HepG2 (cell line): ENCODE data around the gene USP2. TPM values are rescaled to one million over a fixed set of nuclear protein-coding genes. Genes with fewer than 3 reads are reported as not detected.

Source experiments
- AKAP8 ChIP-seq: sonication (generic); formaldehyde crosslinking; IDR thresholded peaks from 2 replicates; pipeline ENCODE4 v1.5.1; 2020; ENCODE audit warnings: mild to moderate bottlenecking, missing genetic modification reagents
- CREB1 ChIP-seq, 2 experiments: fragments of 450-650 bp in 1 of 2; IDR thresholded peaks; 2 replicates each; pipeline ENCODE4 v1.6.1; 2016 to 2017; ENCODE audit warnings: control low read depth in 1 of 2, mild to moderate bottlenecking in 1 of 2, missing compliant biosample characterization in 1 of 2, missing genetic modification characterization in 1 of 2
- DMAP1 ChIP-seq: IDR thresholded peaks from 2 replicates; pipeline ENCODE4 v1.6.1; 2016
- DRAP1 ChIP-seq: IDR thresholded peaks from 2 replicates; pipeline ENCODE4 v1.6.1; 2016; ENCODE audit warnings: missing genetic modification reagents, missing compliant biosample characterization
- ELF4 ChIP-seq: sonication (generic); formaldehyde crosslinking; IDR thresholded peaks from 2 replicates; pipeline ENCODE4 v1.5.0; 2020; ENCODE audit warnings: missing genetic modification reagents, mild to moderate bottlenecking, moderate library complexity, borderline replicate concordance
- HNF4G ChIP-seq, 2 experiments: sonication (generic) in 1 of 2; formaldehyde crosslinking in 1 of 2; IDR thresholded peaks; 2 replicates each; pipeline versions ENCODE4 v1.4.0 to v1.6.1; 2011 to 2020; ENCODE audit warnings: borderline replicate concordance in 2 of 2, low read depth in 2 of 2, mild to moderate bottlenecking in 2 of 2, low read length in 1 of 2, missing genetic modification reagents in 1 of 2, moderate library complexity in 1 of 2
- ISL2 ChIP-seq: sonication (generic); formaldehyde crosslinking; IDR thresholded peaks from 2 replicates; pipeline ENCODE4 v1.5.0; 2020; ENCODE audit warnings: missing genetic modification reagents
- JARID2 ChIP-seq: sonication (generic); formaldehyde crosslinking; IDR thresholded peaks from 2 replicates; pipeline ENCODE4 v1.8.1; 2023; ENCODE audit warnings: missing genetic modification reagents, inconsistent platforms; ENCODE audit not compliant: insufficient replicate concordance
- MTA1 ChIP-seq: sonication (generic); formaldehyde crosslinking; IDR thresholded peaks from 2 replicates; pipeline ENCODE4 v1.4.0; 2020; ENCODE audit warnings: missing genetic modification reagents, mild to moderate bottlenecking, borderline replicate concordance
- NR1H2 ChIP-seq: sonication (generic); formaldehyde crosslinking; IDR thresholded peaks from 2 replicates; pipeline ENCODE4 v1.8.1; 2022; ENCODE audit warnings: low read depth, missing genetic modification reagents, borderline replicate concordance
- PHF20 ChIP-seq: sonication (generic); formaldehyde crosslinking; IDR thresholded peaks from 2 replicates; pipeline ENCODE4 v1.5.0; 2020; ENCODE audit warnings: mild to moderate bottlenecking, missing genetic modification reagents
- PLRG1 ChIP-seq: fragments of 450-650 bp; conservative IDR thresholded peaks from 2 replicates; pipeline ENCODE4 v1.6.1; 2016
- PPARG ChIP-seq: conservative IDR thresholded peaks from 2 replicates; pipeline ENCODE4 v1.6.1; 2016; ENCODE audit warnings: missing biosample characterization, missing genetic modification reagents
- RFX5 ChIP-seq: IDR thresholded peaks from 2 replicates; pipeline ENCODE4 v1.6.1; 2011; ENCODE audit warnings: low read depth, low read length, improper control_type of control experiment
- SNRNP70 ChIP-seq: fragments of 200-400 bp; formaldehyde crosslinking; IDR thresholded peaks from 2 replicates; pipeline ENCODE4 v1.6.1; 2017; ENCODE audit warnings: mild to moderate bottlenecking, low read depth, low read length, moderate library complexity
- SRSF1 ChIP-seq: fragments of 200-400 bp; formaldehyde crosslinking; optimal IDR thresholded peaks from 2 replicates; pipeline ENCODE3; 2017; ENCODE audit warnings: mild to moderate bottlenecking, low read depth, low read length, moderate library complexity
- TAF15 ChIP-seq: fragments of 200-400 bp; formaldehyde crosslinking; IDR thresholded peaks from one replicate; pipeline ENCODE4 v1.6.1; 2018; ENCODE audit warnings: mild to moderate bottlenecking, low read depth, low read length; ENCODE audit not compliant: poor library complexity, severe bottlenecking
- ZBTB37 ChIP-seq: sonication (generic); formaldehyde crosslinking; IDR thresholded peaks from 2 replicates; pipeline ENCODE4 v1.4.0; 2020; ENCODE audit warnings: mild to moderate bottlenecking, missing genetic modification reagents
- ZNF12 ChIP-seq: sonication (generic); formaldehyde crosslinking; IDR thresholded peaks from 2 replicates; pipeline ENCODE4 v1.5.0; 2020; ENCODE audit warnings: missing genetic modification reagents
- ZNF138 ChIP-seq: sonication (generic); formaldehyde crosslinking; IDR thresholded peaks from 2 replicates; pipeline ENCODE4 v1.5.0; 2020; ENCODE audit warnings: mild to moderate bottlenecking, low read depth, missing genetic modification reagents
- ZNF225 ChIP-seq: sonication (generic); formaldehyde crosslinking; IDR thresholded peaks from 2 replicates; pipeline ENCODE4 v1.4.0; 2020; ENCODE audit warnings: mild to moderate bottlenecking, missing genetic modification reagents
- ZNF501 ChIP-seq: sonication (generic); formaldehyde crosslinking; IDR thresholded peaks from 2 replicates; pipeline ENCODE4 v1.5.1; 2020; ENCODE audit warnings: mild to moderate bottlenecking, moderate library complexity, missing genetic modification reagents
- polyA plus RNA-seq, 8 experiments: library from polyadenylated mRNA; depleted of rRNA in 3 of 8; stranded (reverse) in 7 of 8; unstranded in 1 of 8; fragments of >200 nt; fragmentation: Illumina TruSeq in 4 of 8; extraction: Trizol in 4 of 8; gene quantifications; 2 replicates each; pipeline versions ENCODE4 v1.2.1 to v1.2.3, GENCODE V29; 2011 to 2016; ENCODE audit warnings: low read depth in 4 of 8, missing spikeins in 1 of 8, mixed read lengths in 1 of 8; ENCODE audit not compliant: insufficient read depth in 1 of 8
- total RNA-seq, 5 experiments: library from RNA; depleted of rRNA; stranded (reverse); fragments of >200 nt; fragmentation: Illumina TruSeq; extraction: Trizol; gene quantifications; 2 replicates each; pipeline ENCODE4 v1.2.3, GENCODE V29; 2016; ENCODE audit warnings: low read depth in 1 of 5
- TF ChIP-seq, protein P1 (sequence below): conservative IDR thresholded peaks from 2 replicates; pipeline ENCODE4 v1.6.1; 2018; ENCODE audit warnings: missing genetic modification reagents
- TF ChIP-seq, protein P2 (sequence below): sonication (generic); formaldehyde crosslinking; IDR thresholded peaks from 2 replicates; pipeline ENCODE4 v1.5.0; 2020; ENCODE audit warnings: missing genetic modification reagents

USP2 gene
- total and polyA plus RNA-seq, 2 of the 13 experiments (the other 11 are each of a cell fraction or from before 2014, with no cell fraction given) = 2.5 to 6.0 TPM

DNA sequence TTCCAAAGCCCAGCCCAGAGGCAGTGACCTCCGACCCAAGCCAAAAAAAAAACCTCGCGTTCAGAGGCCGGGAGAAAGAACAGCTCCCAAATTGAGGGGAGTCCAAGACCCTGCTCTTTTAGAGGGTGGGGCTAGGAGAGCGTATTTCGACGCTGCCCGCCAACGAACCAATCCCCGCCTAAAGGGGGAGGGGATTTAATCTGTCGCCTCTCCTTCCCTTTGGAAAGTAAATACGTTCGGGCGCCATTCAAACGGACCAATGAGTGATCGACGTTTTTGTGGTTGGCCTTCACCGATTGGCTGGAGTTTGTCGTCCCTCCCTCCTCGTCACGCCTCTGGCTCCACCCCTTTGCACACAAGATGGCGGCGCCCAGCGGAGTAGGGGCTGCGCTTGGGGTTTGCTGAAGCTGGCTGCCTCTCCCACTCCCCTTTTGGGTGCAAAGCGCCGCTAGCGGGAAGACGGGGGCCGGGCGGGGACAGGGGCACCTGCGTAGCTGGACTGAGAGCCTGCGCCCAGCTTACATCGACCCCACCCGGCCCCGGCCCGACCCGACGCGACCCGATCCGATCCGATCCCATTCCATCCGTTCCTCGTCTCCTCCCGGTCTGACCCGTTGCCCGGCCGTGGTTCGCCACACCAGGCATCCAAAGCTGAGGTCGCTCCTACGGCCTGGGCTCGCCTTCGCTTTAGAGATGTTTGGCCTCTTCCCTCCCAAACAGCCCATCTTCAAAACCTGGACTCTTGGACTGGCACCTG lies 47.1 kb downstream of the USP2 start, which contains the start of gene RNF26 (continued):
- TF ChIP-seq ZBTB37 (CRISPR knock-in tag) (no peak), MTA1 (CRISPR knock-in tag) (no peak), PLRG1 (no peak), ZNF12 (CRISPR knock-in tag) (no peak), ISL2 (CRISPR knock-in tag) (no peak), TAF15 (no peak), ZNF501 (CRISPR knock-in tag) (no peak), PPARG (CRISPR knock-in tag) (no peak), RFX5 (0 out of 2 replicates have a peak, but pooled peaks have one; percentile 56), SNRNP70 (no peak), JARID2 (CRISPR knock-in tag) (no peak), CREB1 (IDR thresholded peaks at IDR 0.05) (peak; percentile 92), CREB1 (CRISPR knock-in tag; IDR thresholded peaks at IDR 0.05) (peak; percentile 96), SRSF1 (no peak), DMAP1 (CRISPR knock-in tag) (peak; percentile 72; the same call in 1 of the 2 replicates), PHF20 (peak; percentile 86), DRAP1 (peak; percentile 82), AKAP8 (CRISPR knock-in tag) (no peak), NR1H2 (no peak), ELF4 (CRISPR knock-in tag) (no peak), ZNF138 (CRISPR knock-in tag) (no peak), ZNF225 (no peak), HNF4G (IDR thresholded peaks at IDR 0.05; ENCODE audit: borderline replicate concordance, low read depth, low read length) (no peak), HNF4G (CRISPR knock-in tag; IDR thresholded peaks at IDR 0.05; ENCODE audit: borderline replicate concordance, low read depth) (no peak)
- TF ChIP-seq, protein P1, sequence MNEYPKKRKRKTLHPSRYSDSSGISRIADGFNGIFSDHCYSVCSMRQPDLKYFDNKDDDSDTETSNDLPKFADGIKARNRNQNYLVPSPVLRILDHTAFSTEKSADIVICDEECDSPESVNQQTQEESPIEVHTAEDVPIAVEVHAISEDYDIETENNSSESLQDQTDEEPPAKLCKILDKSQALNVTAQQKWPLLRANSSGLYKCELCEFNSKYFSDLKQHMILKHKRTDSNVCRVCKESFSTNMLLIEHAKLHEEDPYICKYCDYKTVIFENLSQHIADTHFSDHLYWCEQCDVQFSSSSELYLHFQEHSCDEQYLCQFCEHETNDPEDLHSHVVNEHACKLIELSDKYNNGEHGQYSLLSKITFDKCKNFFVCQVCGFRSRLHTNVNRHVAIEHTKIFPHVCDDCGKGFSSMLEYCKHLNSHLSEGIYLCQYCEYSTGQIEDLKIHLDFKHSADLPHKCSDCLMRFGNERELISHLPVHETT (CRISPR knock-in tag) = no peak
- TF ChIP-seq, protein P2, sequence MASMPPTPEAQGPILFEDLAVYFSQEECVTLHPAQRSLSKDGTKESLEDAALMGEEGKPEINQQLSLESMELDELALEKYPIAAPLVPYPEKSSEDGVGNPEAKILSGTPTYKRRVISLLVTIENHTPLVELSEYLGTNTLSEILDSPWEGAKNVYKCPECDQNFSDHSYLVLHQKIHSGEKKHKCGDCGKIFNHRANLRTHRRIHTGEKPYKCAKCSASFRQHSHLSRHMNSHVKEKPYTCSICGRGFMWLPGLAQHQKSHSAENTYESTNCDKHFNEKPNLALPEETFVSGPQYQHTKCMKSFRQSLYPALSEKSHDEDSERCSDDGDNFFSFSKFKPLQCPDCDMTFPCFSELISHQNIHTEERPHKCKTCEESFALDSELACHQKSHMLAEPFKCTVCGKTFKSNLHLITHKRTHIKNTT = no peak
